ENCODE results near the gene ATG14. TPM values are rescaled to one million over a fixed set of nuclear protein-coding genes. Genes with fewer than 3 reads are reported as not detected.

ATG14 gene
- total RNA-seq, 2 experiments from 2014 or later: 4.1 to 4.7 TPM

DNA sequence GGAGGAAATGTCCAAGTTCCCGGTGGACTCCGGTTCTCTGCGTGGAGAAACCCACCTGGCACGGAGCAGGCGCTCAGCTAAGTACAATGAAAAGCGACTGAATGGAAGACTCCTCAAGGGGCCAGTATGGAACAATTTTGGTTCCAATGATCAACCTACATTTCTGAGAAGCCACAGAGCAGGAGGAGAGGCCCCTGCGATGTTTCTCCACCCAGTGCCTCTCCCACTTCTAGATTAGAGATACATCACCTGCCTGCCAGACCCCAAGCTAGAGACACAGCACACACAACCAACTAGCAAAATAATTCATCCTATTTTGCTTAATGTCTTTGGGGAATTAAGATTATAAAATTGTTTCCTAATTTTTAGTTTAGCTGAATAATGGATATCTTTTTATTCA is 38.8 kb downstream of the ATG14 start:
- no peak for TF ChIP-seq EZH2phosphoT487 (IDR thresholded peaks at IDR 0.05; ENCODE audit: borderline replicate concordance, low read depth, low read length)
- TF ChIP-seq, protein P1, sequence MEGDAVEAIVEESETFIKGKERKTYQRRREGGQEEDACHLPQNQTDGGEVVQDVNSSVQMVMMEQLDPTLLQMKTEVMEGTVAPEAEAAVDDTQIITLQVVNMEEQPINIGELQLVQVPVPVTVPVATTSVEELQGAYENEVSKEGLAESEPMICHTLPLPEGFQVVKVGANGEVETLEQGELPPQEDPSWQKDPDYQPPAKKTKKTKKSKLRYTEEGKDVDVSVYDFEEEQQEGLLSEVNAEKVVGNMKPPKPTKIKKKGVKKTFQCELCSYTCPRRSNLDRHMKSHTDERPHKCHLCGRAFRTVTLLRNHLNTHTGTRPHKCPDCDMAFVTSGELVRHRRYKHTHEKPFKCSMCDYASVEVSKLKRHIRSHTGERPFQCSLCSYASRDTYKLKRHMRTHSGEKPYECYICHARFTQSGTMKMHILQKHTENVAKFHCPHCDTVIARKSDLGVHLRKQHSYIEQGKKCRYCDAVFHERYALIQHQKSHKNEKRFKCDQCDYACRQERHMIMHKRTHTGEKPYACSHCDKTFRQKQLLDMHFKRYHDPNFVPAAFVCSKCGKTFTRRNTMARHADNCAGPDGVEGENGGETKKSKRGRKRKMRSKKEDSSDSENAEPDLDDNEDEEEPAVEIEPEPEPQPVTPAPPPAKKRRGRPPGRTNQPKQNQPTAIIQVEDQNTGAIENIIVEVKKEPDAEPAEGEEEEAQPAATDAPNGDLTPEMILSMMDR (conservative IDR thresholded peaks at IDR 0.05; ENCODE audit: low read length): no peak
- peaks cover 23% of the 10 kb centered on the region for H3K36me3 ChIP-seq (ENCODE audit: insufficient read depth, low read length)
- H3K4me1 ChIP-seq (ENCODE audit: insufficient read depth, low read length, poor library complexity, severe bottlenecking): no peaks in the 10 kb centered on the region
- H3K79me2 ChIP-seq (ENCODE audit: insufficient read depth, low read depth, low read length): no peaks in the 10 kb centered on the region
- DNase-seq (ENCODE audit: low spot score): no peak
- no peak overlapping the region for H3K27ac ChIP-seq (ENCODE audit: low read depth, low read length, poor library complexity, severe bottlenecking)
- BruUV-seq (replicated peaks): no TSS peak
- intact Hi-C loops (cut with micrococcal nuclease; ENCODE audit: unreplicated experiment): no loop called here
- H4K20me1 ChIP-seq (ENCODE audit: insufficient read depth, low read length): no peaks in the 10 kb centered on the region
- POLR2A ChIA-PET: interaction anchor here (1.1 kb wide), 1 partner anchor 8 kb away, joined by 3 read pairs; no protein-coding TSS in a partner anchor
- H2AFZ ChIP-seq (ENCODE audit: low read length): no peak overlapping the region
- H3K4me3 ChIP-seq (ENCODE audit: low read depth, low read length, poor library complexity, severe bottlenecking): no peak overlapping the region
- CTCF ChIA-PET (ENCODE audit: unreplicated experiment): no interaction called here
- H3K9me3 ChIP-seq (ENCODE audit: low read length): no peaks in the 10 kb centered on the region
- no peaks in the 10 kb centered on the region for H3K9me2 ChIP-seq (ENCODE audit: insufficient read depth, low read length)
- no peak overlapping the region for H3K4me2 ChIP-seq (ENCODE audit: low read length)

DNA sequence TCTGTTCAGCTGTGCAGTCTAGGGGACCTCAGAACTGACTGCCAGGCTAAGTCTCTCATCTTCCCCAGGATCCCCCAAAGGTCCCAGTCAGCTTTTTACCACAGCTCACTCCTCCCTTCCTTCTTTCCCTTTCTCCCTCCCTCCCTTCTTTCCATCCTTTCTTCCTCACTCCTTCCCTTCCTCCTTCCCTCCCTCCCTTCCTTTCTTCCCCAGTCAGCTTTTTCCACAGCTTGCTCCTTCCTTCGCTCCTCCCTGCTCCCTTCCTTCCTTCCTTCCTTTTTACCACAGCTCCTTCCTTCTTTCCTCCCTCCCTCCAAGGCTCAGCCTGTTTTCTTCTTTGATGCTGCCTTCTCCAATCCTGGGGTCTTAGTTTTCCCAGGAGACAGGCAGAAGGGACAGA is 39.2 kb downstream of the ATG14 start:
- Histone ChIP-seq H3K9me2 (ENCODE audit: insufficient read depth, low read length) (no peaks in the 10 kb centered on the region), H3K27ac (ENCODE audit: low read depth, low read length, poor library complexity, severe bottlenecking) (no peak overlapping the region), H2AFZ (ENCODE audit: low read length) (no peak overlapping the region), H4K20me1 (ENCODE audit: insufficient read depth, low read length) (no peaks in the 10 kb centered on the region), H3K9me3 (ENCODE audit: low read length) (no peaks in the 10 kb centered on the region), H3K36me3 (ENCODE audit: insufficient read depth, low read length) (peaks cover 27% of the 10 kb centered on the region), H3K4me3 (ENCODE audit: low read depth, low read length, poor library complexity, severe bottlenecking) (no peak overlapping the region), H3K4me1 (ENCODE audit: insufficient read depth, low read length, poor library complexity, severe bottlenecking) (no peaks in the 10 kb centered on the region), H3K79me2 (ENCODE audit: insufficient read depth, low read depth, low read length) (no peaks in the 10 kb centered on the region), H3K4me2 (ENCODE audit: low read length) (no peak overlapping the region)
- POLR2A ChIA-PET: interaction anchor here (1.1 kb wide), 1 partner anchor 8 kb away, joined by 3 read pairs; no protein-coding TSS in a partner anchor
- intact Hi-C loops (cut with micrococcal nuclease; ENCODE audit: unreplicated experiment): no loop called here
- BruUV-seq (replicated peaks): no TSS peak
- TF ChIP-seq EZH2phosphoT487 (IDR thresholded peaks at IDR 0.05; ENCODE audit: borderline replicate concordance, low read depth, low read length): no peak
- TF ChIP-seq, protein P1 (conservative IDR thresholded peaks at IDR 0.05; ENCODE audit: low read length): no peak
- CTCF ChIA-PET (ENCODE audit: unreplicated experiment): no interaction called here
- no peak for DNase-seq (ENCODE audit: low spot score)

DNA sequence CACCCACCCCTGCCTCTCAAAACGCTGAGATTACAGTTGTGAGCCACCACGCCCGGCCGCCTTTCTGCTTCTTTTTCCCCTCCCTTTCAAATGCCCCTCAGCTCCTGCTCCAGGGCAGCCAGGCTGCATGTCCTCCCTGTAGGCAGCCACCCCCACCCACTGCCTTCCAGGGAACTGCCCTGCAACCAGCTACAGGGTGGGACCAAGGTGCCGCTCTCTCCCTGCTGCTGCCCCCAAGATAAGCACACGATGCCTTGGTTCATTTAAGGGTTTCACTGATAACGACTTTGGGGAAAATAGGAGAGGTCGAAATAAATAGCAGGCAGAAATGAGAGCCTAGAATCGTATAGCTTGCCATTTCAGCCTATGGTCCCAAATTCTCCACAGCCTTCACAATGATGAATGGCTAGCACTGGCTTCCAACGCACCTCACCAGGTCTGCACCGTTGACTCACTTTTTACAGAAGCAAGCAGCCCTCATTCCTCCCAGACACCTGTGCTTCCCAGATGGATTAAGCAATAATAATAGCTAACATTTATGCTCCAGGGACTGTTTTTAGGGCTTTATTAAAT is 40.7 kb downstream of the ATG14 start:
- Histone ChIP-seq H2AFZ (ENCODE audit: low read length) (no peak overlapping the region), H3K79me2 (ENCODE audit: insufficient read depth, low read depth, low read length) (no peaks in the 10 kb centered on the region), H3K27ac (ENCODE audit: low read depth, low read length, poor library complexity, severe bottlenecking) (no peak overlapping the region), H3K4me1 (ENCODE audit: insufficient read depth, low read length, poor library complexity, severe bottlenecking) (no peaks in the 10 kb centered on the region), H3K36me3 (ENCODE audit: insufficient read depth, low read length) (peaks cover 25% of the 10 kb centered on the region), H3K4me2 (ENCODE audit: low read length) (no peak overlapping the region), H4K20me1 (ENCODE audit: insufficient read depth, low read length) (no peaks in the 10 kb centered on the region), H3K9me3 (ENCODE audit: low read length) (no peaks in the 10 kb centered on the region), H3K9me2 (ENCODE audit: insufficient read depth, low read length) (no peaks in the 10 kb centered on the region), H3K4me3 (ENCODE audit: low read depth, low read length, poor library complexity, severe bottlenecking) (no peak overlapping the region)
- TF ChIP-seq, protein P1 (conservative IDR thresholded peaks at IDR 0.05; ENCODE audit: low read length): no peak
- TF ChIP-seq EZH2phosphoT487 (IDR thresholded peaks at IDR 0.05; ENCODE audit: borderline replicate concordance, low read depth, low read length): no peak
- DNase-seq (ENCODE audit: low spot score): no peak
- POLR2A ChIA-PET: interaction anchor here (0.5 kb wide), 1 partner anchor 159 kb away, joined by 3 read pairs; no protein-coding TSS in a partner anchor
- CTCF ChIA-PET (ENCODE audit: unreplicated experiment): no interaction called here
- intact Hi-C loops (cut with micrococcal nuclease; ENCODE audit: unreplicated experiment): no loop called here
- BruUV-seq (replicated peaks): no TSS peak

All from OCI-LY7 (cell line).